Spleen (tissue), 7 donors: Measurements from ENCODE around the gene ZSCAN22.

Source experiments
- CTCF ChIP-seq, 11 experiments: fragments of 200-600 bp in 7 of 11; fragments of 450-650 bp in 4 of 11; sonication (generic) in 4 of 11; IDR thresholded peaks in 8 of 11; conservative IDR thresholded peaks in 3 of 11; 1 replicate in 7 of 11; 2 replicates in 4 of 11; pipeline versions ENCODE4 v1.4.0 to v1.8.0; 2016 to 2021; ENCODE audit warnings: antibody characterized with exemption in 11 of 11, inconsistent platforms in 4 of 11, mild to moderate bottlenecking in 1 of 11
- POLR2AphosphoS5 ChIP-seq, 3 donors: sonication (generic); formaldehyde crosslinking; IDR thresholded peaks; one replicate each; pipeline ENCODE4 v1.5.1; 2017; ENCODE audit warnings: antibody characterized with exemption in 3 of 3
- donor health status: DM: no; HTN: no; CAD: no; lungs with moderate emphysema.
- donor health status: DM: no; HTN: no; CAD: no.
- donor health status: DM: no; HTN: no; CAD: no.

GRCh38 chr19:58338336-58338735, 11.5 kb downstream of the ZSCAN22 start:
- TF ChIP-seq CTCF (IDR thresholded peaks at IDR 0.05 in 8 of 11, conservative IDR thresholded peaks at IDR 0.05 in 3 of 11) (no peak), POLR2AphosphoS5 (IDR thresholded peaks at IDR 0.05) (no peak)
